Kidney capillary endothelial cell (primary cell): ENCODE results near the gene TEDC1.
A peak's percentile ranks its signal among the peaks of the same experiment; 100 is the strongest.

Experiments
- DNase-seq: peaks from one replicate; pipeline ENCODE4 v3.0.0-alpha.2; 2018; ENCODE audit warnings: low spot score

TEDC1 gene

GRCh38 chr14:105526776-105527380 lies 35.8 kb downstream of the TEDC1 start:
- no peak for DNase-seq

- DNase-seq = no peak
Observed at GRCh38 chr14:105527381-105527825, 36.4 kb downstream of the TEDC1 start.

DNA sequence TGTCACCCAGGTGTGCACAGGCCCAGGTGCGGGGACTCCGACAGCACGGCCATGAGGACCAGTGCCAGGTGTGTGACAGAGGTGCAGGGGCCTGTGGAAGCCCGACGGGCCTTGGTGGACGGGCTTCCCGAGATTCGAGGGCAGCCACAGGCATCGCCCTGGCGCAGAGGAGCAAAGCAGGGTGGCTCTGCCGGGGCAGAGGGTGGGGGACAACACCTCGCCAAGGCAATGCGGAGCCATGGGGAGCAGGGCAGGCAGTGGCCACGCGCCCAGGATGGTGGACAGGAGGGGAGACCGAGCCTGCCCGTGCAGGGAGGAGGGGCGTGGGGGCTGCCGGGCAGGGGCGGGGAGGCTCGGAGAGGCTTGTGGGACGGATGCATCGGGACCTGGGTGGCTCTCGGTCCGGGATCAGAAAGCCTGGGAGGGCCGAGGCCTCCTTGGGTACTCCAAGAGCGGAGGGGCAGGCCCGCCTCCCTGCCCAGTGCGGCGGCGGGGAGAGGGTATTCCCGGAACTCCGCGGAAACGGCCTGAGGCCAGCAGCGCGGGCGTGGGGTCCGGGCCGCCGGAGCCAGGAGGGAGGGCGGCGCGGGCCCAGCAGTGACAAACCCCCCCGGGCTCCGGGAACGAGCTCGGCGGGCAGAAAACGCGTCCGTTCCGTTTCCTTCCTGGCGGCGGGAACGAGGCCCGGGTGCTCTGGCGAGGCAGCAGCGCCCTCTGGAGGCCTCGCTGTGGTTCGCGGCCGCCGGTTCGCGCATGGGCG lies 37.0 kb downstream of the TEDC1 start:
- peak; percentile 68 for DNase-seq

GRCh38 chr14:105528586-105529318 lies 37.7 kb downstream of the TEDC1 start:
- no peak for DNase-seq

DNA sequence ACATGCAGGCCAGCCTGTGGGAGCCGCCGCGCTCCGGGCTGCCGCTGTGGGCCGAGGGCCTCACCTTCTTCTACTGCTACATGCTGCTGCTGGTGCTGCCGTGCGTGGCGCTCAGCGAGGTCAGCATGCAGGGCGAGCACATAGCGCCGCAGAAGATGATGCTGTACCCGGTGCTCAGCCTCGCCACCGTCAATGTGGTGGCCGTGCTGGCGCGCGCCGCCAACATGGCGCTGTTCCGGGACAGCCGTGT lies 38.2 kb downstream of the TEDC1 start:
- no peak for DNase-seq

GRCh38 chr14:105529569-105530284 lies 38.7 kb downstream of the TEDC1 start:
- DNase-seq = no peak

DNA sequence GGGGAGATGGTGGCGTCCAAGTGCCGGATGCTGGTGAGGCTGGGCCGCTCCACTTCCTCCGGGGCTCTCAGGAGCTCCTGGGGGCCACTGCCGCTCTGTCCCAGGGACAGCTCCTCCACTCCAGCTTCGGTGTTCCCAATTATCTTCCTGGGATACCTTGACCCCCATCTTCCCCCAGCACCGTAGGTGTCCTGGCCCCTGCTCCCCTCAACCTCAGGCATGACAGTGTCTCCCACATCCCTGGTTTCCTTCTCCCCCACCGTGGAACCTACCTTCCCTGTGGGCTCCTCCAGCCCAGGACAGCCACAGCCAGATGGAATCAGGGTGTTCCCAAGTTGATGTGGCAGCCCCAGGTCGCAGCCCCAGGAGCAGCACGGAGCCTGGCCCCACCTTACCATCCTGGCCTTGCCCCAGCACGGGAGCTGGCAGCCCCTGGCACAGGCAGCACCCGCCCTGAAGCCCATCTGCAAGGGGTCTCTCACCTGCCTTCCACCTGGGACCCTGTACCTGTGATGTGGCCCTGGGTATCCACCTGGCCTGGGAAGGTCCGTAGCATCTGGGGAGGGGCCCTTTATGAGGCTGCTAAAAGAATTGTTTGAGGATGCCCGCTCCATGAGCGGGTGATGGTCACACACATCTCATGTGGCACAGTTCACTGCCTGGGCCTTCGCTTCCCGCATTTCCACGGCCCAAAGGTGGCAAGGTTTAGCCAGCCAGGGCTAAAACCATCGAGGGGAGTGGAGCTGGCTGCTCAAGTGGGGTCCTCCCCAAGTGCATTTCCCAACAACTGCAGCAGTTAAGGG lies 39.4 kb downstream of the TEDC1 start:
- DNase-seq = no peak

DNA sequence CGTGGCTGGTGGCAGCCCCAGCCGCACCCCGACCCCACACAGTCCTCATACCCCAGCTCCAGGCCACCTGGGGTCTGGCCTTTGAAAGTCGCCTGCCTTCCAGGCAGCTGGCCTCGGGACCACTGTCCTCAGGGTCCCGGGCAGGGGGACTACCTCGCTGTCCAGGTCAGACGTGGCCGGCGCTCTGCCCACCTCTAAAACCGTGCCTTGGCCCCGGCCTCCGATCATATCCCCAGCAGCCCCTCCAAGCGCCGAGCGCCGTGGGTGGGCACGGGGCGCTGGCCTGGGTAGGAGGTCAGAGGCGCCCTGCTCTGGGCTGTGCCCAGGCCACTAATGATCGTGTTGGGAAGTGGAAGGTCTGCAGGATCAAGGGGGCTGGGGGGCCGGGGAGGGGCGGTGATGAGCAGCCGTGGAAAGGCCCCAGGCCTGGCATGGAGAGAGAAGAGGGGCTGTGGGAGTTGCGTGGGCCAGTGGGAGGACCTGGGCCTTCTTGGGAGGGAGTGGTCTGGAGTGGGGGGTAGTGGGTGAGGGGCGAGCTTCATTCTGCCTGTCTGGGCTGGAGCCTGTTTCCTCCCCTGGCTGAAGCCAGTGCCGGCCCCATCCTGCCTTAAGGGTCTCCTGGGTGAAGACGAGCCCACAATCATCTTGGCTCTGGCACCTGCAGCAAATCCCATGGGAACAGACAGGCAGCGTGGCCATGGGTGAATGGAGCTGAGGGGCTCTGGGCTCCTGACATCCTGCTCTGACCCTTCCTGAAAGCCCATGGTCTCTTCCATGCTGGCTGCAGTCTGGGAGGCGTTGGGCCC lies 40.2 kb downstream of the TEDC1 start:
- DNase-seq = no peak

- no peak for DNase-seq
Observed at GRCh38 chr14:105531894-105532623, 41.0 kb downstream of the TEDC1 start.

- DNase-seq = peak; percentile 30
Observed at GRCh38 chr14:105532735-105533141, 41.7 kb downstream of the TEDC1 start.

- DNase-seq = no peak
Observed at GRCh38 chr14:105533391-105533790, 42.3 kb downstream of the TEDC1 start.

- DNase-seq = no peak
Observed at GRCh38 chr14:105533811-105534498, 42.9 kb downstream of the TEDC1 start.

- no peak for DNase-seq
Observed at GRCh38 chr14:105534586-105534985, 43.5 kb downstream of the TEDC1 start.

GRCh38 chr14:105536051-105536450 lies 45.0 kb downstream of the TEDC1 start:
- no peak for DNase-seq

DNA sequence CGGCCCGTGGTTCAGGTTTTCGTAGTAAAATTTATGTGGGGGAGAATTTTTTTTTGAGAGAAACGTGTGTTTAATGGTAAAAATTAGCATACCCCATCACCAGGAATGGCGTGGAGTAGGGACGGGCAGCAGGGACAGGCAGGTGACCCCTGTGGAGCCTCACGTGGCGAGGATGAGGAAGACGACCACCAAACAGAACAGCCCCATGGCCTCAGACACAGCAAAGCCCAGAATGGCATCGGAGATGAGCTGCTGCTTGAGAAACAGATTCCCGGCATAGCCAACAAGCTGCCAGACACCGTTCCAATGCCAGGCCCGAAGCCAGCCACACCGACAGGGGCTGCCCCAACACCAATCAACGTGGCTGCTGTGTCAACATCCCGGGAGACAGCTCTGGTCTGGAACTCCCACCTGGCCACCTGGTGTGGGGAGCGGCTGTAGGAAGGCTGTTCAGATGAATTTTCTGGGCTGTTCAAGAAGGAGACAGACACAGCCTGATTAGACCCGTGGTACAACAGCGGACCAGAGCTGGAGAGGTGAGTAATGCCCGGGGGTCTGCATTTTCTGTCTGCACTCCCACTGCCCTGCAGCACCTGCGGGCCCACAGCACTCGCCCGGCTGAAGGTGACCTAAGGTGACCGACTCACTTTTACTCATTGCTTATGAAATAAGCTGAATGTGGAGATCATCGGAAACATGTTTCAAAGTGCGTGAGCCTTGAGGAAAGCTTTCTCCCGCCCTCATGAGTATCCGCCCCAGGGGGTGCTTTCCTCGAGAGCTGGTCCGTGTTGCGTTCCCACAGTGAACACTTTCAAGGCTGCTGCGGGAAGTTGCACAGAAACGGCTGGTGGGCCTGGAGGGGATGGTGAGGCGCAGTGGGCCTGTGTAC lies 45.9 kb downstream of the TEDC1 start:
- no peak for DNase-seq

GRCh38 chr14:105537580-105538474 lies 46.8 kb downstream of the TEDC1 start:
- no peak for DNase-seq

DNA sequence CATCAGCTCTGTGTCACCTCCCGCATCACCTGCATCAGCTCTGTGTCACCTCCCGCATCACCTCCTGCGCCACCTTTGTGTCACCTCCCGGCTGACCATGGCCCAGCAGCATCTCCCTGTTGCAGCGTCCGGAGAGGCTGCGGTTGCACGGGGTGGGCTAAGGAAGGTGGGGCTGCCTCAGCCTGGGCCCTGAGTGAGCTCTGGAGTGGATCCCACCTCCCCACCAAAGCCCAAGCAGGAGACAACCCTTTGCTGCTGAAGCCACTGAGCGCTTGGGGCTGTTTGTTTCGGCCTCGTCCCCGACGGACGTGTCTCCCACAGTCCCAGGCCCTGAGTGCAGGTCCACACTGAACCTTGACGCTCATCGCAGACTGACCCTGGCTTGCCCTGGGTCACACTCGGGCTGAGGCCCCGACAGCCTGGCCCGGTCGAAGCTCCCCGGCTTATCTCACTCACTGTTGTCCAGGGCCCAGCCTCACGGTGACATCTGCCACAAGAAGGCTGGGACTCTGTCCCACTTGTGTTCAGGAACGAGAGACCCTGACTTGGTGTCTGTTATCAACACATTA lies 47.5 kb downstream of the TEDC1 start:
- DNase-seq = no peak
